ENCODE measurements around the gene ITGB5. TPM values are rescaled to one million over a fixed set of nuclear protein-coding genes. Genes with fewer than 3 reads are reported as not detected.

ITGB5 gene
- total RNA-seq, 1 experiment from 2014 or later: 77.8 TPM

GRCh38 chr3:124809039-124809438 lies 78.1 kb downstream of the ITGB5 start:
- TF ChIP-seq CBX3 (IDR thresholded peaks at IDR 0.05; ENCODE audit: low read depth): no peak
- no peak for TF ChIP-seq POLR2AphosphoS5 (IDR thresholded peaks at IDR 0.05; ENCODE audit: low read depth, low read length)
- no peak for TF ChIP-seq POLR2A (IDR thresholded peaks at IDR 0.05; ENCODE audit: borderline replicate concordance, extremely low read depth, insufficient read depth, insufficient read length)
- TF ChIP-seq EGR1 (IDR thresholded peaks at IDR 0.05; ENCODE audit: low read depth): no peak
- TF ChIP-seq SRF (IDR thresholded peaks at IDR 0.05; ENCODE audit: low read depth): no peak
- TF ChIP-seq EZH2 (IDR thresholded peaks at IDR 0.05): no peak
- TF ChIP-seq ELF1 (IDR thresholded peaks at IDR 0.05; ENCODE audit: borderline replicate concordance, low read depth): no peak
- no peak for TF ChIP-seq FOSL1 (IDR thresholded peaks at IDR 0.05; ENCODE audit: low read depth)
- no peak for TF ChIP-seq REST (IDR thresholded peaks at IDR 0.05; ENCODE audit: low read depth)
- TF ChIP-seq, protein P1, sequence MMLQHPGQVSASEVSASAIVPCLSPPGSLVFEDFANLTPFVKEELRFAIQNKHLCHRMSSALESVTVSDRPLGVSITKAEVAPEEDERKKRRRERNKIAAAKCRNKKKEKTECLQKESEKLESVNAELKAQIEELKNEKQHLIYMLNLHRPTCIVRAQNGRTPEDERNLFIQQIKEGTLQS (IDR thresholded peaks at IDR 0.05): no peak
- TF ChIP-seq EZH2phosphoT487 (IDR thresholded peaks at IDR 0.05; ENCODE audit: borderline replicate concordance): no peak
- no peak for TF ChIP-seq CEBPB (IDR thresholded peaks at IDR 0.05; ENCODE audit: low read depth)
- no peak for TF ChIP-seq SIN3A (IDR thresholded peaks at IDR 0.05; ENCODE audit: low read depth)
- TF ChIP-seq SP1 (IDR thresholded peaks at IDR 0.05; ENCODE audit: low read depth): no peak
- TF ChIP-seq YY1 (IDR thresholded peaks at IDR 0.05; ENCODE audit: extremely low read depth, insufficient replicate concordance, low read depth, low read length): no peak
- Histone ChIP-seq H2AFZ (ENCODE audit: low read depth, low read length, poor library complexity, severe bottlenecking) (no peak overlapping the region), H3K9me2 (ENCODE audit: insufficient read depth) (no peaks in the 10 kb centered on the region), H3K4me3 (replicated peaks in 1 of 2; ENCODE audit: low read depth in 1 of 2, low read length in 2 of 2) (no peak overlapping the region), H3K27ac (ENCODE audit: low read depth, low read length) (no peak overlapping the region), H3K9me3 (ENCODE audit: control insufficient read depth in 1 of 2, insufficient read depth in 1 of 2, low read depth in 1 of 2, low read length in 2 of 2) (no peaks in the 10 kb centered on the region), H3K4me2 (ENCODE audit: low read length) (no peak overlapping the region), H4K20me1 (ENCODE audit: insufficient read depth) (no peaks in the 10 kb centered on the region), H3K4me1 (ENCODE audit: control insufficient read depth in 1 of 2, insufficient read depth in 2 of 2, low read length in 2 of 2) (peaks cover 20 to 28% of the 10 kb centered on the region in 2 experiments), H3K9ac (ENCODE audit: low read length) (no peak overlapping the region), H3K27me3 (ENCODE audit: insufficient read depth, low read length) (no peaks in the 10 kb centered on the region), H3K79me2 (ENCODE audit: insufficient read depth, low read length) (no peaks in the 10 kb centered on the region), H3K36me3 (ENCODE audit: control insufficient read depth in 1 of 2, insufficient read depth in 2 of 2, low read length in 2 of 2) (no peaks in the 10 kb centered on the region)
- CTCF ChIA-PET: no interaction called here
- POLR2A ChIA-PET: no interaction called here
- ATAC-seq (no peak), DNase-seq (ENCODE audit: low read depth, low spot score) (no peak)
- BruUV-seq (replicated peaks): no TSS peak
- intact Hi-C loops (cut with micrococcal nuclease): no loop called here
- RAD21 ChIA-PET (ENCODE audit: low non-redundant PET in 1 of 2, low total read pairs in 2 of 2, uncharacterized antibody in 2 of 2, unreplicated experiment in 2 of 2): no interaction called here
